HG03432 (cell line): ENCODE data around the gene HDX.
"Not testable (repeated sequence)": the region's sequence is repeated elsewhere in the genome, so short reads cannot be mapped to it uniquely, and the experiment has no call there.

Experiments used
- ATAC-seq: cut with Tn5 transposase; IDR thresholded peaks from one replicate; pipeline ENCODE4 v1.9.1; 2021; ENCODE audit warnings: mild to moderate bottlenecking, moderate library complexity; ENCODE audit not compliant: unreplicated experiment

Gene HDX

GRCh38 chrX:84501798-84502628 is at the start of gene HDX:
TSS of gene HDX (minus strand) at chrX:84502453. CDS start at chrX:84475397, 27,056 bp downstream.
- peak; percentile 96 for ATAC-seq

- ATAC-seq: not testable (repeated sequence)
These were observed 39.1 kb upstream of the HDX start for GRCh38 chrX:84541315-84541714.

DNA sequence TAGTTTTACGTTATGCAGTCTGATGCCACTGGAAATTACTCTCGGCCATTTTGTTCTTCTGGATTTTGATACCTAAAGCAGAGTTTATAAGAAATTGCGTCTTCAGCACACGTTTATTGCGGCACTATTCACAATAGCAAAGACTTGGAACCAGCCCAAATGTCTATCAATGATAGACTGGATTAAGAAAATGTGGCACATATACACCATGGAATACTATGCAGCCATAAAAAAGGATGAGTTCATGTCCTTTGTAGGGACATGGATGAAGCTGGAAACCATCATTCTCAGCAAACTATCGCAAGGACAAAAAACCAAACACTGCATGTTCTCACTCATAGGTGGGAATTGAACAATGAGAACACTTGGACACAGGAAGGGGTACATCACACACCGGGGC is 35.4 kb upstream of the HDX start:
- not testable (repeated sequence) for ATAC-seq

GRCh38 chrX:84488426-84488825 is 13.8 kb downstream of the HDX start:
- ATAC-seq: no peak

- ATAC-seq: peak; percentile 100
These were observed 14.6 kb downstream of the HDX start for GRCh38 chrX:84487365-84488353.

DNA sequence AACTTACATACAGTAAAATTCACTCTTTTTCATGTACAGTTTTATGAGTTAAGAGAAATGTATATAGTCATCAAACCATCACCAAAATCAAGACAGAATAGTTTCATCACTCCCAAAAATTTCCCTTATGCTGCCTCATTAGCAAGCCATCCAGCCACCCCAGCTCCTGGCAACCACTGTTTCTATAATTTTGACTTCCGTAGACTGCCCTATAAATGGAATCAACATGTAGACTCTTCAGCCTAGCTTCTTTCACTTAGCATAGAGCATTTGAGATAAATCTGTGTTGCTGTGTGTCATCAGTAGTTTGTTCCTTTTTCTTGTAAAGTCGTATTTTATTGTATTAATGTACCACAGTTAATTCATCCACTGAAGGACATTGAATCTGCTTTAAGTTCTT is 23.2 kb downstream of the HDX start:
- no peak for ATAC-seq

DNA sequence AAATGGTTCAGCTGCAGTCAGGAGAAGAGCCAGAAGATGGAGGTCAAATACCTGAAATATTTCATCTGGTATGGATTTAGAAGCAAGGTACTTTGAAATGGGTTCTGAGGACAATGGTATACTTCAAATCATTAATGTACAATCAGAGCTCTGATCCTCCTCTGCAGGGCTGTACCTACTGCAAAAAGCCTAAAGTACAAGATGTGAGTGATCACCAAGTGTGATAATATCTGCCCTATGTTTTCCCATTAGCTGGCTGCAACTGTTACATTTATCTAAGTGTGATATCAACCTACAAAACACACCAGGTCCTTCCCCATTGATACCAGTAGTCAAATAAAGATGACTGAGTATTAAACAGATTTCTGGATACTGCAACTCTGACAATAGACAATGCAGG is 25.1 kb downstream of the HDX start:
- no peak for ATAC-seq

GRCh38 chrX:84475596-84475995 is 26.7 kb downstream of the HDX start:
- ATAC-seq: no peak

- no peak for ATAC-seq
These were observed 27.2 kb downstream of the HDX start for GRCh38 chrX:84475101-84475500.

GRCh38 chrX:84469226-84469625 is 33.0 kb downstream of the HDX start:
- ATAC-seq: no peak

GRCh38 chrX:84467898-84468297 is 34.4 kb downstream of the HDX start:
- no peak for ATAC-seq

GRCh38 chrX:84453351-84454246 is 48.7 kb downstream of the HDX start:
- ATAC-seq: no peak

DNA sequence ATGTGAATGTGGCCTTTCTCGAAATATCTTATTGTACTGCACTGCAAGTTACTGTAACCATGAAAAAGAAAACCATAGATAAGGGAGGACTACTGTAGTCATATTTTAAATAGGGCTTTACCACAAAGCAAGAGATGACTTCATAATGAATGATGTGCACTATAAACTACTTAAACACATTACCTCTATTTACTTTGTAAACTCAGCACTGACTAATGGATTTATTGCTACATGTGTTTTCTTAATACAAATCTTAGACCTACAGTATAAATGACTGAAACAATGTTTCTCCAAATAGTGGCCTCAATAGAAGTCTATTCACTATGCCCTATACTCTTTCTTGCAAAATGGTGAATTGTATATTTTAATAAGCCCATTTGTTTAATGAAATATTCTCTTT is 61.1 kb downstream of the HDX start:
- ATAC-seq: no peak

DNA sequence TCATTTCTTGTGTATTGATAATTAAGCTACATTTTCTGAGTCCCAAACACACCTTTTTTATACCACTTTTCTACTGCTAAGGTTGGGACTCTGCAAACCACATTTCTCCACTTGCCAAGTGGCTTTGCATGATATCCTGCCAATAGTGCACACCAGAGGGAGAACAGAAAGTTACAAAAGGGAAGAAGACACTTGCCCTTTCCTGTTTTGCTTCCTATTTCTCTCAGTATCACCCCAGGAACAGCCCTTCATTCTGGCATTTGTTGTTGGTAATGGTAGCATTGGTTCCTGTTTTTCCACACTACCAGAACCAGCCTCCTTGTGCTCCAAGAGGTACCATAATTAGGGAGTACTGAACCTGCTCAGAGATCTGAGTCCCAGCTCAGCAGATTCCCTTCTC is 87.1 kb downstream of the HDX start:
- no peak for ATAC-seq

DNA sequence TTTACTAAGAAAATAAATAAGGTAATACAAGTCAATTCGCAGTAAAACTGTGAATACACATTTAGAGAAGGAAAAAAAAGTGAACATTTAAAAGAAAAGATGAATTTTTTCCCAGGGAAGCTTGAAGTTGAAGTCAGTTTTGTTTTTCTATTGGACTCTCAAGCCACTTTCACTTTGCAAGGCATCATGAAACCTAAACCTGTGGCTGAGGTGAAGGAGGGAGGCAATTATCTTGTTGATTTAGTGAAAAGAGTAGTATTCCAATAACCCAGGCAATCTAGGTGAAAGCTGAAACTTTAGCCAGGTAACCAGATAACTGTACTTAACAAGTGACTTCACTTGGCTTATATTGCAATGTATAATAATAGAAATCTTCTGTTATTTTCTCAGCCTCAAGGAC is 138.6 kb downstream of the HDX start:
- peak; percentile 63 for ATAC-seq

GRCh38 chrX:84363051-84363450 is 139.2 kb downstream of the HDX start:
- no peak for ATAC-seq

DNA sequence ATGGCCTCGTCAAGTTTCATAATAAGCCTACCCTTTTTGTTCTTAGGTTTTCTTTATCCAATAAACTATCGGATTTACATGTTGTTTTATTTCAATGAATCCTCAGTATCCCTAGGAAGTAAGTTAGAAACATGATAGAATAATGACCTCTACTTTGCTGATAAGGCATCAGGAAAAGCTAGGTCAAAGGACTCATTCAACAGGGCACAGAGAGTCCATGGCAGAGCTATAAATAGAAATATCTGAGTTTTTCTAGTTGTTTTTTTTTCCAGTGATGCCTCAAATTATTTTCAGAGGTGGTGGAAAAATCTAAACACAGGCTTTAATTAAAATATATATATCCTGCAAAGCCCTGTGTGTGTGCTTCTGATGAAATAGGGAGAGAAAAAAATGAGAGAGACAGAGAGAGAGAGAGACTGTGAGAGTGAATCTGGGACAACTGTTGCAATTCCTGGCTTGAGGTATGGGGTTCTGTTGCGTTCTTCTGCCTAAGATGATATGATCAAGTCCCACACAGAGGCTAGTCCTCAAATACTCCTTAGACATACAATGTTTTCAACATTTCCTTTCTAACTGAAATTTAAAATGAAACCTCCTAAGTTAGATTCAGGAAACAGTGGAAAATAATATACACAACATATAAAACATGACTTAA is 139.9 kb downstream of the HDX start:
- ATAC-seq: no peak

DNA sequence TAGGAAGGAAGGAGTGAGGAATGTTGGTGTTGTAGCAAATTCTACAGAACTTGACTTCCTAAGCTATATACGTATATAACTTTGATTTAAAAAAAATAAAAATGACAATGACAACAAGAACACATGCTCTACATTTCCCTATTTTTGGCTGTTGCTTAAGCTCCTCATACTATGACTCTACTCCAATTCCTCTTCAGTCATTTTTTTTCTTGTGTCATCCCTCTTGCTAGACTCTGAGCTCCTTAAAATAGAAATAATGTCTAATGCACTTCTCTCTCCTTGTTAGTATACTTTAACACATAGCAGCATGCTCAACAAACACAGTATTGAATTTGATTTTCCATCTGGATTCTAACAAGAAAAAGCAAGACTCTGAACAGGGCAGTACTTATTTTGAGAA is 144.0 kb downstream of the HDX start:
- ATAC-seq: no peak

- no peak for ATAC-seq
These were observed 145.0 kb downstream of the HDX start for GRCh38 chrX:84357296-84357695.

GRCh38 chrX:84340968-84341367 is 161.3 kb downstream of the HDX start:
- ATAC-seq: no peak
